Retinal pigment epithelial cell (primary cell): ENCODE data around the gene PARN.
"Not testable (repeated sequence)": the region's sequence is repeated elsewhere in the genome, so short reads cannot be mapped to it uniquely, and the experiment has no call there.

Experiments used
- DNase-seq: peaks from one replicate; pipeline ENCODE4 v3.0.0-alpha.2; 2010; ENCODE audit warnings: low read depth
- H3K4me3 ChIP-seq: 2 replicates; pipeline ENCODE4 v1.5.1; 2011; ENCODE audit warnings: mild to moderate bottlenecking, low read length, control low read depth, moderate library complexity
- CTCF ChIP-seq: conservative IDR thresholded peaks from 2 replicates; pipeline ENCODE4 v1.5.1; 2011; ENCODE audit warnings: low read depth, low read length, control low read depth, inconsistent platforms

The PARN gene

DNA sequence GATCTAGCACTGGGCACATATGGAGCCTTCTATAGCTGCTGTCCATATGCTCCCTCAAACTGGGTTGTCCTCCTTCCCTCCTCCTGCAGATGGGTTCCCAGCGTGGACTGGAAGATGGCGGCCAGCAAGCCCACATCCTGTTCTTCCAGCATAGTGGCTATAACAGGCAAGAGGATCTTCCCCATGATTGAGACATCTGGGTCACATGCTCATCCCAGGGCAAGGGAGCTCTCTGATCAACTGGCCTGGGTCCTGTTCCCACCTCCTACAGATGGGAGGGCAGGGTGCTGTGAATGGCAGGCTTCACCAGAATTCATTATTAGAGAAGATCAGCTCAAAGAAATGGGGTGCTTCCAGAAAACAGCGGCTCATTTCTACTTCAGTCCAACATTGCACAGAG, 210.2 kb downstream of the PARN start:
- DNase-seq, result no peak
- no peak for TF ChIP-seq CTCF
- no peak overlapping the region for H3K4me3 ChIP-seq

- H3K4me3 ChIP-seq, result no peak overlapping the region
- TF ChIP-seq CTCF, result no peak
- DNase-seq, result no peak
These were observed 211.2 kb downstream of the PARN start for GRCh38 chr16:14418795-14419225.

GRCh38 chr16:14416184-14416583, 213.9 kb downstream of the PARN start:
- no peak for DNase-seq
- no peak overlapping the region for H3K4me3 ChIP-seq
- no peak for TF ChIP-seq CTCF

DNA sequence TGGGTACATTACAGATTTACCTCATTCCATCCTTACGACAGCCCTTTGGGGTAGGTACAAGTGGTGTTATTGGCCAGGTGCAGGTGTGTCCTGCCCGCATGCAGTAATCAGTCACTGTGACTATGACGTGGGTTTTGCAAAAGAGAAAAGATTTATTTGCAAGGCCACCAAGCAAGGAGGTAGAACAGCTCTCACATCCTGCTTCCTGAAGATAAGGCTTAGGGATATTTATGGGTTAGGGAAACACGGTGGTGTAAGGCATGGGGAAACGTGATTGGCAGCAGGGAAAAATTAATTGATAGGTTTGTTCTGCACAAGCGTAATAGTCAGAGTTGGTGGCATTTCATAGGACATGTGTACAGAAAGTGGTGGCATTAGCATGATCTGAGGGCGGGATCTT, 214.8 kb downstream of the PARN start:
- H3K4me3 ChIP-seq, result no peak overlapping the region
- no peak for DNase-seq
- TF ChIP-seq CTCF, result no peak

DNA sequence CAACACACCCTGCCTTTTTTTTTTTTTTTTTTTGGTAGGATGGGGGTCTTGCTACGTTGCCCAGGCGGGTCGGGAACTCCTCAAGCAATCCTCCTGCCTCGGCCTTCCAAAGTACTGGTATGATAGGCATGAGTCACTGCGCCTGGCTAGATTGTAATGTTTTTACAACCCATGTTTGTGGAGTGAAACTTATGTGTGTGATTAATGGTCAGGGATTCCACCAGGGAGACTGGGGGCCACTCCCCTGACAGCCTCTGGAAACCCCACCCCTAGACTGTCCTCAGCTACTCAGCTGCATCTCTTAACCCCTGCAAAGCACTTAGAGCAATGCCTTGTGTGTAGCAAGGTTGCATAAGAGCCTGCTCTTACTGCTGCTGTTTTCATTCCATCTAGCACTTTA, 220.5 kb downstream of the PARN start:
- H3K4me3 ChIP-seq, result no peak overlapping the region
- no peak for DNase-seq
- no peak for TF ChIP-seq CTCF

DNA sequence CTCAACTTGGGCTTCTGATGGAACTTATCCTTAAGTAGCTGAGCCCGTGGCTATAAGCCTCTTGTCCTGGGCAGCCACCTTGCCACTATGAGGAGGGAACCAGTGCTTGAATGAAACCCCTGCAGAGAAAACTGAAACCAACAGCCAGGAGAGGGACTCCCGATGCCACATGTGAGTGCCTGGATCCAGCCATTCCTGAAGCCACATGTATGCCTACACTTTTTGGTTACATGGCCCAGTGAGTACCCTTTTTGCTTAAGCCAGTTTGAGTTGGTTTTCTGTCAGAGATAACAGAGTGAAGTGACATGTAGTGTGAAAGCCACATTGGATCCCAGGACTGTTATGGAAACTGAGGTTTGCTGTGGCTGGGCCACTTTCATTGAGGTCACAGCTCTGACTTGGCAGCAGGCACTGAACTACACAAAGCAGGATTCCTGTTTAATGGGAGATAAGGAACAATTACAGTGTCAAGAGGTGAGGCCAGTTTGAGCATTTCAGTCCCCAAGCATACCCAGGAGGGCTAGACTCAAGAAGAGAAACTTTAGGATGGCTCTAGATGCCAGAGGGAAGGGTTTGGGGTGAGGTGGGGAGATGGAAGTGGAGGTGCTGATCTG, 222.2 kb downstream of the PARN start:
- no peak for TF ChIP-seq CTCF
- no peak for DNase-seq
- no peak overlapping the region for H3K4me3 ChIP-seq

GRCh38 chr16:14405611-14406537, 224.2 kb downstream of the PARN start:
- no peak for TF ChIP-seq CTCF
- DNase-seq, result no peak
- no peak overlapping the region for H3K4me3 ChIP-seq

- not testable (repeated sequence) for H3K4me3 ChIP-seq, DNase-seq
These were observed 227.1 kb downstream of the PARN start for GRCh38 chr16:14403001-14403389.

GRCh38 chr16:14402114-14403000, 227.7 kb downstream of the PARN start:
- not testable (repeated sequence) for H3K4me3 ChIP-seq, DNase-seq

- not testable (repeated sequence) for H3K4me3 ChIP-seq
These were observed 228.4 kb downstream of the PARN start for GRCh38 chr16:14401711-14402061.

More at GRCh38 chr16:14401711-14402061, 228.4 kb downstream of the PARN start:
- not testable (repeated sequence) for DNase-seq
